Measurements from ENCODE around the gene DZIP1L.

DNA sequence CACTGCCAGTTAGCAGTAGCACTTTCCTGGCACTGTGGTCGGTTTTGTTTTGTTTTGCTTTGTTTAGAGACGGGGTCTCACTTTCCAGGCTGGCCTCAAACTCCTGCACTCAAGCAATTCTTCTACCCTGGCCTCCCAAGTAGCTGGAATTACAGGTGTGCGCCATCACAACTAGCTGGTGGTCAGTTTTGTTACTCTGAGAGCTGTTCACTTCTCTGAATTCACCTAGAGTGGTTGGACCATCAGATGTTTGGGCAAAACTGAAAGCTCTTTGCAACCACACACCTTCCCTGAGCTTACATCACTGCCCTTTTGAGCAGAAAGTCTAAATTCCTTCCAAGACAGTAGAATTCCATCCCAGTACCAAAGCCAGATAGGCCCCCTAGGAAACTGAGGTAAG is 82.8 kb downstream of the DZIP1L start:
- TF ChIP-seq, protein P1, sequence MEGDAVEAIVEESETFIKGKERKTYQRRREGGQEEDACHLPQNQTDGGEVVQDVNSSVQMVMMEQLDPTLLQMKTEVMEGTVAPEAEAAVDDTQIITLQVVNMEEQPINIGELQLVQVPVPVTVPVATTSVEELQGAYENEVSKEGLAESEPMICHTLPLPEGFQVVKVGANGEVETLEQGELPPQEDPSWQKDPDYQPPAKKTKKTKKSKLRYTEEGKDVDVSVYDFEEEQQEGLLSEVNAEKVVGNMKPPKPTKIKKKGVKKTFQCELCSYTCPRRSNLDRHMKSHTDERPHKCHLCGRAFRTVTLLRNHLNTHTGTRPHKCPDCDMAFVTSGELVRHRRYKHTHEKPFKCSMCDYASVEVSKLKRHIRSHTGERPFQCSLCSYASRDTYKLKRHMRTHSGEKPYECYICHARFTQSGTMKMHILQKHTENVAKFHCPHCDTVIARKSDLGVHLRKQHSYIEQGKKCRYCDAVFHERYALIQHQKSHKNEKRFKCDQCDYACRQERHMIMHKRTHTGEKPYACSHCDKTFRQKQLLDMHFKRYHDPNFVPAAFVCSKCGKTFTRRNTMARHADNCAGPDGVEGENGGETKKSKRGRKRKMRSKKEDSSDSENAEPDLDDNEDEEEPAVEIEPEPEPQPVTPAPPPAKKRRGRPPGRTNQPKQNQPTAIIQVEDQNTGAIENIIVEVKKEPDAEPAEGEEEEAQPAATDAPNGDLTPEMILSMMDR (IDR thresholded peaks at IDR 0.05; ENCODE audit: insufficient read depth, low read length, poor library complexity, severe bottlenecking): no peak
- no peak for TF ChIP-seq EZH2phosphoT487 (conservative IDR thresholded peaks at IDR 0.05; ENCODE audit: low read length)

Data from SU-DHL-6 (cell line).